Measurements from ENCODE around the gene CCNO. TPM values are rescaled to one million over a fixed set of nuclear protein-coding genes. Genes with fewer than 3 reads are reported as not detected.

The CCNO gene
- total RNA-seq, 4 donors from 2014 or later = 0.44 TPM; not detected in 3

GRCh38 chr5:55227664-55228430 lies 5.6 kb downstream of the CCNO start:
- TF ChIP-seq, protein P1, sequence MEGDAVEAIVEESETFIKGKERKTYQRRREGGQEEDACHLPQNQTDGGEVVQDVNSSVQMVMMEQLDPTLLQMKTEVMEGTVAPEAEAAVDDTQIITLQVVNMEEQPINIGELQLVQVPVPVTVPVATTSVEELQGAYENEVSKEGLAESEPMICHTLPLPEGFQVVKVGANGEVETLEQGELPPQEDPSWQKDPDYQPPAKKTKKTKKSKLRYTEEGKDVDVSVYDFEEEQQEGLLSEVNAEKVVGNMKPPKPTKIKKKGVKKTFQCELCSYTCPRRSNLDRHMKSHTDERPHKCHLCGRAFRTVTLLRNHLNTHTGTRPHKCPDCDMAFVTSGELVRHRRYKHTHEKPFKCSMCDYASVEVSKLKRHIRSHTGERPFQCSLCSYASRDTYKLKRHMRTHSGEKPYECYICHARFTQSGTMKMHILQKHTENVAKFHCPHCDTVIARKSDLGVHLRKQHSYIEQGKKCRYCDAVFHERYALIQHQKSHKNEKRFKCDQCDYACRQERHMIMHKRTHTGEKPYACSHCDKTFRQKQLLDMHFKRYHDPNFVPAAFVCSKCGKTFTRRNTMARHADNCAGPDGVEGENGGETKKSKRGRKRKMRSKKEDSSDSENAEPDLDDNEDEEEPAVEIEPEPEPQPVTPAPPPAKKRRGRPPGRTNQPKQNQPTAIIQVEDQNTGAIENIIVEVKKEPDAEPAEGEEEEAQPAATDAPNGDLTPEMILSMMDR (IDR thresholded peaks at IDR 0.05; ENCODE audit: low read depth) = no peak

DNA sequence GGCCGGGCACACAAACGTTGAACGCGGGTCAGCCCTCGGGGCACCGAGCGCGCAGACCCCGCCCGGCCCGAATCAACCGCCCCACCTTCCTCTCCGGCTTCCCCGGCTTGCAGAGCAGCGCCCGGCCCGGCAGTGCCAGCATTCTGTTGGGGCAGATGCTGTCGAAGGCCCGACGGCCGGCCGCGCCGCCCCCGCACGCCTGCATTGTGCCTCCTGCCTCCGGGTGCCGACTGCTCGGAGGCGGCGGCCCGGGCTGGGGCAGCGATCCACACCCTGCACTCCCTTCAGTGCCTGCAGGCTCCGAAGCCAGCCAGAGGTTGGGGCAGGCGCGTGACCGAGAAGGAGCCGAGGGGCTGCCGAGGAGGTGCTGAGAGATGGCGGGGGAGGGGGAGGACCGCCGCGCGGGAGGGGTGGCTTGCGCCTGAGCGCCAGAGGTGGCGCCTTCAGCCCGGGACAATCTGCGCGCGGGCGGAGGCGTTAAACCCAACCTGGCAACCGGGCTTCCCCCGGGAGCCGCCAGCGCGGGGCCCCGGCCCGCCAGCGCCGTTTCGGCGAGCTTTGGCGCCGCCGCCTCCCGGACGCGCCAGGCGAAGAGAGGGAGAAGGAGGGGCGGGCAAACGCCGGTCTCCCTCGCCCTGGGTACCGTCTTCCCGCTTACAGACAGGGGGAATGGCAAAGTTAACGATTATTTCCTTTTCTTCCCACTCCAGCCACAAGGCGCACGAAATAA lies 6.3 kb downstream of the CCNO start, which contains the start of gene MCIDAS:
MCIDAS (minus strand) TSS at position 382 of the 730 bp plus-strand sequence; CDS start at position 205, 177 bp downstream.
- TF ChIP-seq, protein P1 (IDR thresholded peaks at IDR 0.05; ENCODE audit: low read depth) = no peak

DNA sequence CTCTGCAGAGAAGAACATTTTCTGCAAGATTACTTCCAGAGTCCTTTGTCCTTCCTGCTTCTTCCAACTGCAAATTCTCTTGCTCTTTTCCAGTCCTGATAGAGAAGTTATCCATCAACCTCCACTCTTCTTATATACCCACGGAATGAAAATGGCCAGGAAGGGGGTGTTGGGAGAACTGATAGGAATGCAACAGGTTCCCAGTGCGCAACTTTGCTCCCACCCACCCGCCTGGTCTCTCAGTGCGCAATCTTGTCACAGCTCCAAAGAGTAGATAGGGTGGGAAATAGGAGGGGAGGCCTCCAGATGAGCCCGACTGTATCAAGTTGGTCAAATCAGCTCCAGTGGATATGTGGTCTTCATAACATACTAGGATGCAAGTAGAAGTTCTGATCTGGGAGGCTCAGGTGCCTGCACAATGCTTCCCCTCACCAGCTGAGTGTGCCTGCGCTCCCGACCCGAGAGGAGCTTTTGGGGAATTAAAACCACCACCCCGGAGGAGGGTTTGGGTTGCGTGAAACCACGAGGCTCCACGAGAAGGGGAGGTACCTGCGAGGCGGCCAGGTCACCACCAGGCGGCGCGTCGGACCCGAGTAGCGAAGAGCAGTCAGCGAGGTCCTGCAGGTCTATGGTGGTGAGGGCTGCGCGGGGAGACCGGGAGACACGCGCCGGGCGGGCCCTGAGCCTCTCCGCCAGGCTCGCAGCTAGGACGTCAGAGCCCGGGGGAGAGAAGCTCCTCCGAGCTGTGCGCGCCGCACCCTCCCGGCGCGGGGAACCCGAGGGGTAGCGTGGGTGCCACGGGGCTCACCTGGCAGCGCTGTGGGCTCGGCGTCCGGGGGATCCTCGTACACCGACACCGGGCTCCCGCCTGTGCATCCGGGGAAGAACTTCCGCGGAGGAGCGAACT lies 7.1 kb downstream of the CCNO start:
- TF ChIP-seq, protein P1 (IDR thresholded peaks at IDR 0.05; ENCODE audit: low read depth) = no peak

- TF ChIP-seq, protein P1 (IDR thresholded peaks at IDR 0.05; ENCODE audit: low read depth) = no peak
These were observed 8.1 kb downstream of the CCNO start for GRCh38 chr5:55225346-55225745.

- TF ChIP-seq, protein P1 (IDR thresholded peaks at IDR 0.05; ENCODE audit: low read depth) = no peak
These were observed 9.6 kb downstream of the CCNO start for GRCh38 chr5:55223812-55224240.

GRCh38 chr5:55222985-55223811 lies 10.2 kb downstream of the CCNO start:
- TF ChIP-seq, protein P1 (IDR thresholded peaks at IDR 0.05; ENCODE audit: low read depth) = no peak
